ENCODE measurements around the gene KRT9. TPM values are rescaled to one million over a fixed set of nuclear protein-coding genes. Genes with fewer than 3 reads are reported as not detected.

KRT9 gene
- total and polyA plus RNA-seq, 7 experiments from 2014 or later, result not detected

- Histone ChIP-seq H3K27me3 (ENCODE audit: control insufficient read depth in 2 of 2, insufficient read depth in 2 of 2, low read length in 2 of 2) (no peaks in the 10 kb centered on the region), H3K4me1 (ENCODE audit: control insufficient read depth in 2 of 2, insufficient read depth in 2 of 2, low read length in 2 of 2) (no peaks in the 10 kb centered on the region), H3K4me3 (ENCODE audit: low read length) (no peak overlapping the region), H3K36me3 (ENCODE audit: control insufficient read depth in 2 of 3, insufficient read depth in 3 of 3, low read length in 3 of 3) (no peaks in the 10 kb centered on the region), H3K9me3 (ENCODE audit: control insufficient read depth in 2 of 3, low read length in 3 of 3) (no peaks in the 10 kb centered on the region), H3K27ac (ENCODE audit: low read depth, low read length) (no peak overlapping the region)
- H3K27me3 Mint-ChIP-seq, result peaks cover 4 to 22% (median 16%) of the 10 kb centered on the region in 5 donors
- intact Hi-C loops (cut with micrococcal nuclease), result no loop called here
- no peak for DNase-seq
- CTCF ChIA-PET, result no interaction called here
- POLR2A ChIA-PET, result no interaction called here
- no peaks in the 10 kb centered on the region for H3K4me1 Mint-ChIP-seq
- ATAC-seq, result no peak
- H3K36me3 Mint-ChIP-seq, result peaks cover 0 to 4% (median 0%) of the 10 kb centered on the region in 5 donors
- peaks cover 0 to 7% (median 1%) of the 10 kb centered on the region in 11 donors for H3K9me3 Mint-ChIP-seq
- H3K27ac Mint-ChIP-seq, result no peak overlapping the region
- H3K4me3 Mint-ChIP-seq, result no peak overlapping the region
Measured at GRCh38 chr17:41600318-41600717, 28.5 kb upstream of the KRT9 start.

GRCh38 chr17:41599680-41600079, 27.8 kb upstream of the KRT9 start:
- intact Hi-C loops (cut with micrococcal nuclease), result no loop called here
- Mint-ChIP-seq H3K4me1 (no peaks in the 10 kb centered on the region), H3K36me3 (no peaks in the 10 kb centered on the region), H3K27ac (no peak overlapping the region), H3K9me3 (peaks cover 0 to 1% (median 0%) of the 10 kb centered on the region in 11 donors), H3K27me3 (peaks cover under 1 to 19% (median 16%) of the 10 kb centered on the region in 5 donors), H3K4me3 (no peak overlapping the region)
- Histone ChIP-seq H3K4me1 (ENCODE audit: control insufficient read depth in 2 of 2, insufficient read depth in 2 of 2, low read length in 2 of 2) (no peaks in the 10 kb centered on the region), H3K4me3 (ENCODE audit: low read length) (no peak overlapping the region), H3K27ac (ENCODE audit: low read depth, low read length) (no peak overlapping the region), H3K9me3 (ENCODE audit: control insufficient read depth in 2 of 3, low read length in 3 of 3) (no peaks in the 10 kb centered on the region), H3K27me3 (ENCODE audit: control insufficient read depth in 2 of 2, insufficient read depth in 2 of 2, low read length in 2 of 2) (no peaks in the 10 kb centered on the region), H3K36me3 (ENCODE audit: control insufficient read depth in 2 of 3, insufficient read depth in 3 of 3, low read length in 3 of 3) (no peaks in the 10 kb centered on the region)
- POLR2A ChIA-PET, result no interaction called here
- ATAC-seq, result no peak
- DNase-seq, result no peak
- CTCF ChIA-PET, result no interaction called here

- H3K36me3 ChIP-seq (ENCODE audit: control insufficient read depth in 2 of 3, insufficient read depth in 3 of 3, low read length in 3 of 3), result no peaks in the 10 kb centered on the region
- no peaks in the 10 kb centered on the region for H3K9me3 ChIP-seq (ENCODE audit: control insufficient read depth in 2 of 3, low read length in 3 of 3)
- intact Hi-C loops (cut with micrococcal nuclease), result no loop called here
- Mint-ChIP-seq H3K4me3 (no peak overlapping the region), H3K4me1 (peaks cover 0 to 5% (median 0%) of the 10 kb centered on the region in 7 donors), H3K27ac (peak overlapping the region in 1 of 9 donors; percentile 65), H3K36me3 (no peaks in the 10 kb centered on the region), H3K27me3 (peaks cover 0 to 13% (median 5%) of the 10 kb centered on the region in 5 donors), H3K9me3 (peaks cover 0 to 3% (median 0%) of the 10 kb centered on the region in 11 donors)
- H3K27ac ChIP-seq (ENCODE audit: low read depth, low read length), result no peak overlapping the region
- no peaks in the 10 kb centered on the region for H3K27me3 ChIP-seq (ENCODE audit: control insufficient read depth in 2 of 2, insufficient read depth in 2 of 2, low read length in 2 of 2)
- DNase-seq (no peak), ATAC-seq (no peak)
- POLR2A ChIA-PET, result no interaction called here
- CTCF ChIA-PET, result no interaction called here
- no peak overlapping the region for H3K4me3 ChIP-seq (ENCODE audit: low read length)
- no peaks in the 10 kb centered on the region for H3K4me1 ChIP-seq (ENCODE audit: control insufficient read depth in 2 of 2, insufficient read depth in 2 of 2, low read length in 2 of 2)
Measured at GRCh38 chr17:41595585-41595984, 23.7 kb upstream of the KRT9 start.

- intact Hi-C loops (cut with micrococcal nuclease), result no loop called here
- DNase-seq (no peak), ATAC-seq (no peak)
- ChIA-PET CTCF (no interaction called here), POLR2A (no interaction called here)
- peaks cover 0 to 3% (median 0%) of the 10 kb centered on the region in 11 donors for H3K9me3 Mint-ChIP-seq
- H3K4me3 Mint-ChIP-seq, result no peak overlapping the region
- peaks cover 0 to 5% (median 0%) of the 10 kb centered on the region in 7 donors for H3K4me1 Mint-ChIP-seq
- no peak overlapping the region for H3K27ac Mint-ChIP-seq
- Histone ChIP-seq H3K27ac (ENCODE audit: low read depth, low read length) (no peak overlapping the region), H3K4me3 (ENCODE audit: low read length) (no peak overlapping the region), H3K9me3 (ENCODE audit: control insufficient read depth in 2 of 3, low read length in 3 of 3) (no peaks in the 10 kb centered on the region), H3K36me3 (ENCODE audit: control insufficient read depth in 2 of 3, insufficient read depth in 3 of 3, low read length in 3 of 3) (no peaks in the 10 kb centered on the region), H3K4me1 (ENCODE audit: control insufficient read depth in 2 of 2, insufficient read depth in 2 of 2, low read length in 2 of 2) (no peaks in the 10 kb centered on the region), H3K27me3 (ENCODE audit: control insufficient read depth in 2 of 2, insufficient read depth in 2 of 2, low read length in 2 of 2) (no peaks in the 10 kb centered on the region)
- H3K27me3 Mint-ChIP-seq, result peaks cover 0 to 13% (median 10%) of the 10 kb centered on the region in 5 donors
- H3K36me3 Mint-ChIP-seq, result no peaks in the 10 kb centered on the region
Measured at GRCh38 chr17:41594363-41594915, 22.6 kb upstream of the KRT9 start.

GRCh38 chr17:41593306-41593981, 21.6 kb upstream of the KRT9 start:
- no peaks in the 10 kb centered on the region for H3K27me3 ChIP-seq (ENCODE audit: control insufficient read depth in 2 of 2, insufficient read depth in 2 of 2, low read length in 2 of 2)
- Mint-ChIP-seq H3K27me3 (peaks cover 0 to 16% (median 10%) of the 10 kb centered on the region in 5 donors), H3K9me3 (peaks cover 0 to 3% (median 0%) of the 10 kb centered on the region in 11 donors), H3K27ac (no peak overlapping the region), H3K4me1 (peaks cover 0 to 5% (median 0%) of the 10 kb centered on the region in 7 donors), H3K4me3 (no peak overlapping the region), H3K36me3 (no peaks in the 10 kb centered on the region)
- no peaks in the 10 kb centered on the region for H3K36me3 ChIP-seq (ENCODE audit: control insufficient read depth in 2 of 3, insufficient read depth in 3 of 3, low read length in 3 of 3)
- no peak overlapping the region for H3K4me3 ChIP-seq (ENCODE audit: low read length)
- intact Hi-C loops (cut with micrococcal nuclease), result no loop called here
- ChIA-PET POLR2A (no interaction called here), CTCF (no interaction called here)
- DNase-seq (no peak), ATAC-seq (no peak)
- no peak overlapping the region for H3K27ac ChIP-seq (ENCODE audit: low read depth, low read length)
- no peaks in the 10 kb centered on the region for H3K4me1 ChIP-seq (ENCODE audit: control insufficient read depth in 2 of 2, insufficient read depth in 2 of 2, low read length in 2 of 2)
- no peaks in the 10 kb centered on the region for H3K9me3 ChIP-seq (ENCODE audit: control insufficient read depth in 2 of 3, low read length in 3 of 3)

- Histone ChIP-seq H3K36me3 (ENCODE audit: control insufficient read depth in 2 of 3, insufficient read depth in 3 of 3, low read length in 3 of 3) (no peaks in the 10 kb centered on the region), H3K27ac (ENCODE audit: low read depth, low read length) (no peak overlapping the region), H3K9me3 (ENCODE audit: control insufficient read depth in 2 of 3, low read length in 3 of 3) (no peaks in the 10 kb centered on the region), H3K27me3 (ENCODE audit: control insufficient read depth in 2 of 2, insufficient read depth in 2 of 2, low read length in 2 of 2) (no peaks in the 10 kb centered on the region), H3K4me3 (ENCODE audit: low read length) (no peak overlapping the region), H3K4me1 (ENCODE audit: control insufficient read depth in 2 of 2, insufficient read depth in 2 of 2, low read length in 2 of 2) (no peaks in the 10 kb centered on the region)
- intact Hi-C loops (cut with micrococcal nuclease), result no loop called here
- Mint-ChIP-seq H3K9me3 (peaks cover 0 to 3% (median 0%) of the 10 kb centered on the region in 11 donors), H3K27ac (no peak overlapping the region), H3K4me1 (peaks cover 0 to 5% (median 0%) of the 10 kb centered on the region in 7 donors), H3K36me3 (no peaks in the 10 kb centered on the region), H3K27me3 (peaks cover 0 to 16% (median 10%) of the 10 kb centered on the region in 5 donors), H3K4me3 (no peak overlapping the region)
- CTCF ChIA-PET, result no interaction called here
- POLR2A ChIA-PET, result no interaction called here
- DNase-seq (no peak), ATAC-seq (no peak)
Measured at GRCh38 chr17:41592601-41593305, 20.9 kb upstream of the KRT9 start.
